Measurements from ENCODE around the gene NDP.

- TF ChIP-seq POLR2AphosphoS5 (IDR thresholded peaks at IDR 0.05; ENCODE audit: borderline replicate concordance, low read depth, low read length): no peak
- TF ChIP-seq EZH2 (IDR thresholded peaks at IDR 0.05): no peak
Measured at GRCh38 chrX:44006081-44006480, 32.9 kb upstream of the NDP start.

All from SK-N-MC (cell line).